ENCODE measurements around the gene SPRY2. TPM values are rescaled to one million over a fixed set of nuclear protein-coding genes. Genes with fewer than 3 reads are reported as not detected.

Gene SPRY2
- total and polyA plus RNA-seq, 2 of the 8 experiments (the other 6 are each of a cell fraction or from before 2014, with no cell fraction given), result 37.7 to 37.9 TPM

DNA sequence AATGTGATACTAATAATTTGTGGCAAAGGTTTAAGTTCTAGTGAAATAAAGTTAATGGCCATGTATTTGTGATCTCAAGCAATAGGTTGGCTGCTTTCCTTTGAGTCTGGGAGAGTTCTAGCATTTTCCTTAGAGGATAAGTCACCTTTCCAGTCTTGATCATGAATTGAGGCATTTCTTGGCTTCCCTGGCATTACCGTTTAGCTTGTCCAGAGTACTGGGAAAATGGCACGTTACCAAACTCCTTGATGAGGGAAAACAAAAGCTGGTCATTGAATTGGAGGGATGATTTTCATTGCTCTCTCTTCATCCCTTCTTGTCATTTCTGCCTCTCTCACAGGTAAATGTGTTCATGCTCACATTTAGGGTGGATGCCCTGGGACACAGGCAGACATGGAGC is 34.0 kb upstream of the SPRY2 start:
- TF ChIP-seq CBX5 (IDR thresholded peaks at IDR 0.05; ENCODE audit: low read depth, low read length) (no peak), TAF1 (IDR thresholded peaks at IDR 0.05; ENCODE audit: low read depth, low read length) (no peak), HDAC2 (IDR thresholded peaks at IDR 0.05; ENCODE audit: borderline replicate concordance in 1 of 2, low read depth in 2 of 2, low read length in 2 of 2) (no peak), RXRA (IDR thresholded peaks at IDR 0.05; ENCODE audit: insufficient read depth, low read depth, low read length) (no peak), CHD2 (IDR thresholded peaks at IDR 0.05; ENCODE audit: low read length) (no peak), SP4 (IDR thresholded peaks at IDR 0.05; ENCODE audit: low read length) (no peak)
- no peak overlapping the region for H2BK20ac ChIP-seq (ENCODE audit: low read length)
- H3K14ac ChIP-seq (ENCODE audit: insufficient read length), result no peak overlapping the region
- H4K8ac ChIP-seq (ENCODE audit: extremely low read depth, insufficient read depth, low read length), result no peak overlapping the region
- H3K79me2 ChIP-seq (ENCODE audit: control insufficient read depth in 1 of 2, insufficient read depth in 2 of 2, low read length in 2 of 2), result no peaks in the 10 kb centered on the region
- no peaks in the 10 kb centered on the region for H3K9me3 ChIP-seq (ENCODE audit: insufficient read depth in 2 of 2, low read depth in 1 of 2, low read length in 1 of 2)
- H3K4me1 ChIP-seq (replicated peaks in 1 of 4; ENCODE audit: control insufficient read depth in 3 of 4, insufficient read depth in 4 of 4, low read length in 3 of 4), result no peaks in the 10 kb centered on the region
- H2AK5ac ChIP-seq (ENCODE audit: low read depth, low read length), result no peak overlapping the region
- no peak overlapping the region for H2BK120ac ChIP-seq (replicated peaks; ENCODE audit: low read depth, low read length)
- H4K91ac ChIP-seq (replicated peaks; ENCODE audit: insufficient read length, low read length), result no peak overlapping the region
- CTCF ChIA-PET (ENCODE audit: partially characterized antibody), result interaction anchor here (1.0 to 1.4 kb wide), 2 partner anchors 12 to 19 kb away, joined by 3 to 5 read pairs; no protein-coding TSS in a partner anchor
- no peak overlapping the region for H3K27ac ChIP-seq (ENCODE audit: low read depth, low read length)
- no peaks in the 10 kb centered on the region for H3K27me3 ChIP-seq (replicated peaks in 1 of 4; ENCODE audit: control insufficient read depth in 3 of 4, extremely low read depth in 1 of 4, insufficient read depth in 3 of 4, low read length in 3 of 4)
- no peak overlapping the region for H2BK15ac ChIP-seq (ENCODE audit: low read length)
- H3K4me3 ChIP-seq (ENCODE audit: extremely low read depth in 1 of 4, insufficient read depth in 2 of 4, low read depth in 3 of 4, low read length in 4 of 4), result no peak overlapping the region
- DNase-seq (ENCODE audit: low read depth in 1 of 2, low spot score in 2 of 2), result no peak
- FAIRE-seq, result no peak
- no peak overlapping the region for H3K4ac ChIP-seq (replicated peaks; ENCODE audit: insufficient read length, low read depth, low read length)
- POLR2A ChIA-PET (ENCODE audit: partially characterized antibody), result no interaction called here
- H4K20me1 ChIP-seq (replicated peaks in 1 of 2; ENCODE audit: control insufficient read depth in 1 of 2, insufficient read depth in 2 of 2, low read length in 2 of 2), result no peaks in the 10 kb centered on the region
- no peaks in the 10 kb centered on the region for H3K36me3 ChIP-seq (ENCODE audit: control insufficient read depth in 2 of 4, insufficient read depth in 4 of 4, low read length in 3 of 4)
- H2BK5ac ChIP-seq (ENCODE audit: low read depth, low read length), result no peak overlapping the region
- no peak overlapping the region for H3K18ac ChIP-seq (ENCODE audit: extremely low read depth, low read length)
- no peaks in the 10 kb centered on the region for H3K23me2 ChIP-seq (ENCODE audit: low read depth, low read length)
- H3K9ac ChIP-seq (replicated peaks in 1 of 4; ENCODE audit: extremely low read depth in 1 of 4, low read depth in 3 of 4, low read length in 3 of 4), result no peak overlapping the region
- no peak overlapping the region for H3K23ac ChIP-seq (ENCODE audit: insufficient read length)
- no peak overlapping the region for H3K4me2 ChIP-seq (ENCODE audit: insufficient read depth in 1 of 2, low read depth in 2 of 2, low read length in 2 of 2)
- no peak overlapping the region for H2BK12ac ChIP-seq (ENCODE audit: low read depth, low read length)
- H3K79me1 ChIP-seq (ENCODE audit: low read depth, low read length), result no peaks in the 10 kb centered on the region
- 84% methylated on average over 2 of the region's 2 CpGs; no CpG with 5 or more reads in 1 of the 2 experiments for WGBS, 2 experiments (ENCODE audit: extremely low coverage in 1 of 2, insufficient coverage in 1 of 2, insufficient read length in 1 of 2, insufficient replicate concordance in 2 of 2, low coverage in 1 of 2, low lambda C conversion rate in 2 of 2, missing lambda C conversion rate in 1 of 2)
- H2AFZ ChIP-seq (ENCODE audit: low read length), result no peak overlapping the region
- no peak overlapping the region for H4K5ac ChIP-seq (ENCODE audit: insufficient read length, low read depth, low read length)
- no peak overlapping the region for H3K56ac ChIP-seq (replicated peaks; ENCODE audit: insufficient read length, low read depth, low read length)

All from H1 (cell line).